GM18909 (cell line): ENCODE measurements around the gene POP7.
"Not testable (repeated sequence)": the region's sequence is repeated elsewhere in the genome, so short reads cannot be mapped to it uniquely, and the experiment has no call there.

Experiments used
- ATAC-seq: cut with Tn5 transposase; IDR thresholded peaks from one replicate; pipeline ENCODE4 v1.9.1; 2021; ENCODE audit warnings: mild to moderate bottlenecking; ENCODE audit not compliant: unreplicated experiment, poor library complexity

POP7 gene

GRCh38 chr7:100689230-100690135 lies 16.4 kb upstream of the POP7 start:
- ATAC-seq = no peak

DNA sequence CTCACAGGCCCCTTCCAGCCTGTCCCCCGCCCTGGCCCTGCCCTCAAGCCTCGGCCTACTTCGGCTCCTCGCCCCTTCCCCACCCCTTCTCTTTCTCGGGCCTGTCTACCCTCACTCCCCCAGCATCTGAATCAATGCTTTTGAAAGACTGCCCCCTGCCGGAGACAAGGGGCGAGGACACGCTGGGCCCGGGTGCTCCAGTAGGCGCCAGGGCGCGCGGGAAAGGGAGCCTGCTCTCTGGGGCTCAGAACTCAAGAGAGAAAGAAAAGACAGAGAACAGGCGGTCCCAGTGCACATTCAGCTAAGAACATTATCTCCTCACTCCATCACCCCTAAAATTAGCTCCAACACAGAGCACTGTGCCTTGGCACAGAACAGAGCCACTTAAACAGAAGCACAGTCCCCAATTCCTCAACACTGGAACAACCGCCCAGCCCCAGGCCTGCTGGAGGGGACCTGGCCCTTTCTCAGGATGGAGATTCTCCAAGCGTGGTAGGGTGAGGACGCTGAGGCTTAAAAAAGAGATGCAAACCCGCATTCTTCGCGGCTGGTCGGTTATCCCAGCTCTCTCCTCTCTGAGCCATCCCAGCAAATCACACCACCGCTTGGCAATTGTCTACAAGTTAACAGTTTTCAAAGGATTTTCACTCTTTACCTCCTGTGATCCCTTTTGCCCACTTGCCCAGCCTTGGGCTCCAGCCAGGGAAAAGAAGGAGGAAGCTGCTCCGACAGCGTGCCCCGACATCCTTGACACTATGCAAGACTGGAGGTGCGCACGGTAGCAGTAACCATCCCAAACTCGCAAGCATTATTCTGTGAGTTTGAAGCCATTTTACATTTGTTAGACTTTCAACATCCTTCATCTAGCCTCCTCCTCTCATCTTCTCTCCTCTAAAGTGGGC lies 14.0 kb upstream of the POP7 start:
- peak; percentile 43 for ATAC-seq

- ATAC-seq = no peak
These were observed 13.4 kb upstream of the POP7 start for GRCh38 chr7:100692578-100692961.

DNA sequence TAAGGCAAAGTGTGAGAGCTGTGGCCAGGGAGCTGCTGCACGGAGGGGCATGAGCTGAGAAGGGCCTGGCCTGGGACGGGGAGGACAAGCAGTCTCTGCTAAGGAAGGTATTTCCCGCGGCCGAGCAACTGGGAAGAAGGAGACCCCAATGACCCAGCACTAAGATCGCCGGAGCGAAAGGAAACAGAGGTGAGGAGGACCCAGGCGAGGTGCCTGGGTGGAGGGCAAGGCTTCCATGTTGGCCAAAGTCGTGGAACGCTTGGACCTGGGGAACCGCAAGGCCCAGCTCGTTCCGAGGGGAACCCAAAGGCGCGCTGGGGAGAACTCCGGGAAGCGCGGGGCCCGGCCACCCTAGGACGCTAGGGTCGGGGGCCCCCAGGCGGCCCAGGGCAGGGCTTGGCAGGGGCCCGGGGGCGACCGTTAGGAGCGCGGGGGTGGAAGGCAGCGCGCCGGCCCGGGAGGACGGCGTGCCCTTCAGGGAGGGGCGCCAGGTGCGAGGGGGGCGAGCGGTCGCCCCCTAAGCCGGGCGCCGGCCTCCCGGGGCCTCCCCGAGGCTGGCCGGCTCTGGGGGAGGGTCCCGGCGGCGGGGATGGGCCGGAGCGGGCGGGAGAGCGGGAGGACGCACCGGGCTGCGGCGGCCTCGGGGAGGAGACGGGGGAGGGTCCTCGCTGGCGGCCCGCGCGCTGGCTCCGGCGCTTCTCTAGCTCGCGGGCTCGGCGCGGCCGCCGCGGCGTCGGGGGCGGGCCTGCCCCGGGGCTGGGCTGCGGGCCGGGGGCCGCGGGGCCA lies 12.4 kb upstream of the POP7 start:
- ATAC-seq = peak; percentile 28

GRCh38 chr7:100694098-100694745 lies 11.7 kb upstream of the POP7 start, which contains the start of gene GIGYF1:
Gene GIGYF1, minus strand, starts transcription at chr7:100694250. Its CDS starts 6,012 bp downstream, at chr7:100688238.
- peak; percentile 57 for ATAC-seq

DNA sequence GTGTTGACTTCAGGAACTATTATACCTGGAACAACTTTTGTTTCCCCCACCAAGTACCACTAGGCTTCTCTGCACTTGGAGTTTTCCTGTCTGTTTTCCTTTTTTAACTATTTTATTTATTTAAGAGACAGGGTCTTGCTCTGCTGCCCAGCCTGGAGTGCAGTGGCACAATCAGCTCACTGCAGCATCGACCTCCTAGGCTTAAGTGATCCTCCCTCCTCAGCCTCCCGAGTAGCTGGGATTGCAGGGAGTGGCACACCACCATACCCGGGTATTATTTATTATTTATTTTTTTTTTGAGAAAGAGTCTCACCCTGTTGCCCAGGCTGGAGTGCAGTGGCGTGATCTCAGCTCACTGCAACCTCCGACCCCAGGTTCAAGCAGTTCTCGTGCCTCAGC lies 9.8 kb upstream of the POP7 start:
- no peak for ATAC-seq

GRCh38 chr7:100699018-100699417 lies 6.9 kb upstream of the POP7 start:
- ATAC-seq = no peak

- not testable (repeated sequence) for ATAC-seq
These were observed 4.8 kb upstream of the POP7 start for GRCh38 chr7:100701089-100701488.

GRCh38 chr7:100705320-100705752 lies 585 bp upstream of the POP7 start:
- ATAC-seq = peak; percentile 61

DNA sequence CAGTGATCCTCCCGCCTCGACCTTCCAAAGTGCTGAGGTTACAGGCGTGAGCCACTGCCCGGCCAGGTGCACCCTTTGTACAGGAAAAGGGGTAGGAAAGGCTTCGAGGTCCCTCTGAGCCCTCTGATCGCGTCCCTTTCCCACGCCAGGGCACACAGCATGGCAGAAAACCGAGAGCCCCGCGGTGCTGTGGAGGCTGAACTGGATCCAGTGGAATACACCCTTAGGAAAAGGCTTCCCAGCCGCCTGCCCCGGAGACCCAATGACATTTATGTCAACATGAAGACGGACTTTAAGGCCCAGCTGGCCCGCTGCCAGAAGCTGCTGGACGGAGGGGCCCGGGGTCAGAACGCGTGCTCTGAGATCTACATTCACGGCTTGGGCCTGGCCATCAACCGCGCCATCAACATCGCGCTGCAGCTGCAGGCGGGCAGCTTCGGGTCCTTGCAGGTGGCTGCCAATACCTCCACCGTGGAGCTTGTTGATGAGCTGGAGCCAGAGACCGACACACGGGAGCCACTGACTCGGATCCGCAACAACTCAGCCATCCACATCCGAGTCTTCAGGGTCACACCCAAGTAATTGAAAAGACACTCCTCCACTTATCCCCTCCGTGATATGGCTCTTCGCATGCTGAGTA lies 871 bp downstream of the POP7 start:
- no peak for ATAC-seq

GRCh38 chr7:100708395-100708794 lies 2.5 kb downstream of the POP7 start:
- ATAC-seq = no peak

DNA sequence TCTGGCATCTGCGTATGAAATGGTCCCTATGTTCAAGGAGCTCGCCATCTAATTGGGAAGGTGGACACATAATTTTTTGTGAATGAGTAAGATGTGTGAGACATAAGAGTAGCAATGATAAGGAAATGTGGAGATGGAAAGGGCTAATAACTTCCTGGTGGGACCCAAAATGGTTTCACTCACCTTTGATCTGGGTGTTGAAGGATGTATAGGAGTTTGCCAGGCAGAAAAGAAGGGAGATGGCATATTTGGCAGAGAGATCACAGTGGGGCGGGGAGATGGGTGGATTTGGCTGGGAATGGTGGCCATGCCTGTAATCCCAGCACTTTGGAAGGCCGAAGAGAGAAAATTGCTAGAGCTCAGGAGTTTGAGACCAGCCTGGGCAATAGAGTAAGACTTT lies 4.5 kb downstream of the POP7 start:
- no peak for ATAC-seq

GRCh38 chr7:100711369-100711768 lies 5.4 kb downstream of the POP7 start:
- ATAC-seq = no peak

DNA sequence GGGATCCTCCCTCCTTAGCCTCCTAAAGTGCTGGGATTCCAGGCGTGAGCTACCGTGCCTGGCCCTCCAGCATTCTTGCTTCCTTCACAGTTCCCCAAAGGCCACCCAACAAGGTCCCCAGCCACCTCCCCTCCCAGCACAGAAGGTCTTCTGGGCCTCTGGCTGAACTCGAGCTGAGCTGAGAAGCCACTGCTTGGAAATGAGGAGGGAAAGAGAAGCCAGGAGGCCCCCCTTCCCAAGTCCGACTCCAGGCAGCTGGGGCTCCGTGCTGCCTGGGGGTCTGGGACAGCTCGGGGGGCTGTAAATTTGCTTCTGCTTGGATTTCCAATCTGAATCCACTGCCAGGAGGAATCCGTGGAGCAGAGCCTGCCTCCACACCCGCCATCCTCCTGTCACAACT lies 8.8 kb downstream of the POP7 start:
- ATAC-seq = no peak

GRCh38 chr7:100717073-100717472 lies 11.2 kb downstream of the POP7 start:
- not testable (repeated sequence) for ATAC-seq

DNA sequence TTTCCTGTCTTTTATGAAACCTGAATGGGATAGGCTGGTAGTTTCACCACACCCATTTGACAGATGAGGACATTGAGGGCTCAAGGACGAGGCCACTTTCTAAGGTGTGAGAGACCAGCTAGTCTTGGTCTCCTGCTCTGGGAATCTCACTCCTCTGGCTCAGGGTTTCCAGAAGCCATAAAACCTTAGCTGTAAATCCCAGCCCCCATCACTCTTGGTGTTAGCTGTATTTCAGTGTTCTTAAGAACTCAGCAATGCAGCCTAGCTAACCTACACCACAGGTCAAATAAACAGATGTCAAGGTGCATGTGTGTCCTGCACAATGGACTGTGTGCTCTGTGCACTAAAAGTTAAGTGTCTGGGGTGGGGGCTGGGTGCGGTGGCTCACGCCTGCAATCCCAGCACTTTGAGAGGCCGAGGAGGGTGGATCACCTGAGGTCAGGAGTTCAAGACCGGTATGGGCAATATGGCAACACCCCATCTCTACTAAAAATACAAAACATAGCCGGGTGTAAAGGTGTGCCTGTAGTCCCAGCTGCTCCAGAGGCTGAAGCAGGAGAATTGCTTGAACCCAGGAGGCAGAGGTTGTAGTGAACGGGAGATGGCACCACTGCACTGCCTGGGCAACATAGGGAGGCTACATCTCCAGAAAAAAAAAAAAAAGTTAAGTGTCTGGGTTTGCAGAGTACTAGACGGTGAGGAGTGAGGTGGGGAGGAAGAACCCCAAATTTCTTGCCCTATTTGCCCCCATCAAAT lies 13.8 kb downstream of the POP7 start:
- ATAC-seq = no peak

- no peak for ATAC-seq
These were observed 14.4 kb downstream of the POP7 start, which contains the start of gene EPO for GRCh38 chr7:100720279-100720670. Gene EPO, plus strand, starts transcription at chr7:100720468. Its CDS starts 513 bp downstream, at chr7:100720981.

- no peak for ATAC-seq
These were observed 15.0 kb downstream of the POP7 start for GRCh38 chr7:100720671-100721504.
